ENCODE results near the gene PTPRF. TPM values are rescaled to one million over a fixed set of nuclear protein-coding genes. Genes with fewer than 3 reads are reported as not detected.
"Not testable (repeated sequence)": the region's sequence is repeated elsewhere in the genome, so short reads cannot be mapped to it uniquely, and the experiment has no call there.

The PTPRF gene
- total RNA-seq, 2 donors from 2014 or later, result 7.4 to 27.7 TPM

GRCh38 chr1:43634721-43635120 lies 104.0 kb downstream of the PTPRF start:
- H3K36me3 ChIP-seq, result no peaks in the 10 kb centered on the region
- TF ChIP-seq, protein P1, sequence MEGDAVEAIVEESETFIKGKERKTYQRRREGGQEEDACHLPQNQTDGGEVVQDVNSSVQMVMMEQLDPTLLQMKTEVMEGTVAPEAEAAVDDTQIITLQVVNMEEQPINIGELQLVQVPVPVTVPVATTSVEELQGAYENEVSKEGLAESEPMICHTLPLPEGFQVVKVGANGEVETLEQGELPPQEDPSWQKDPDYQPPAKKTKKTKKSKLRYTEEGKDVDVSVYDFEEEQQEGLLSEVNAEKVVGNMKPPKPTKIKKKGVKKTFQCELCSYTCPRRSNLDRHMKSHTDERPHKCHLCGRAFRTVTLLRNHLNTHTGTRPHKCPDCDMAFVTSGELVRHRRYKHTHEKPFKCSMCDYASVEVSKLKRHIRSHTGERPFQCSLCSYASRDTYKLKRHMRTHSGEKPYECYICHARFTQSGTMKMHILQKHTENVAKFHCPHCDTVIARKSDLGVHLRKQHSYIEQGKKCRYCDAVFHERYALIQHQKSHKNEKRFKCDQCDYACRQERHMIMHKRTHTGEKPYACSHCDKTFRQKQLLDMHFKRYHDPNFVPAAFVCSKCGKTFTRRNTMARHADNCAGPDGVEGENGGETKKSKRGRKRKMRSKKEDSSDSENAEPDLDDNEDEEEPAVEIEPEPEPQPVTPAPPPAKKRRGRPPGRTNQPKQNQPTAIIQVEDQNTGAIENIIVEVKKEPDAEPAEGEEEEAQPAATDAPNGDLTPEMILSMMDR (IDR thresholded peaks at IDR 0.05), result no peak
- no peak for DNase-seq (ENCODE audit: low spot score)
- no peak overlapping the region for H3K4me3 ChIP-seq
- no peaks in the 10 kb centered on the region for H3K9me3 ChIP-seq
- no peaks in the 10 kb centered on the region for H3K4me1 ChIP-seq
- H3K27me3 ChIP-seq, result no peaks in the 10 kb centered on the region
- no peak overlapping the region for H3K27ac ChIP-seq

DNA sequence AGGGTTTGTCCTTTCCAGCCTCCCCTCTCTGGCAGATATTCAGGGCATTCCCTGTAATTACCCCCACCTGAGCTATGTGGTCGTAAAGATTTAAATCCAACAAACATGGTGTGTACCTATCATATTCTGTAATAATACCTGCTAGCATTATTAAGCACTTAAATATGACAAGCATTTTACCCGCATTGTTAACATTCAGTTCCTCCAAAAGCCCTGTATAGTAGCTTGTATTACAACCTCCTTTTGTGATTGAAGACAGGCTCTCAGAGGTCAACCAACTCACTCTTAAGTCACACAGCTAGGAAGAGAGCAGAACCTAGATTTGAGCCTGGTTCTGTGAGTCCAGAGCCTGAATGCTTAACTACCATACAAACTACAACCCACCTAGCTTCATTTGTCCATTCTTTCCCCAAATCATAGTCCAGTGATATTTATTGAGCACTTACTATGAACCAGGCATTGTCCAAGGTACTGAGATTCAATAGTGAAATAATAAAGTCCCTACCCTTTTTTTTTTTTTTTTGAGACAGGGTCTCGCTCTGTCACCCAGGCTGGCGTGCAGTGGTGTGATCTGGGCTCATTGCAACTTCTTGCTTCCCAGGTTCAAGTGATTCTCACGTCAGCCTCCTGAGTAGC lies 105.4 kb downstream of the PTPRF start:
- DNase-seq (ENCODE audit: low spot score), result no peak
- Histone ChIP-seq H3K9me3 (no peaks in the 10 kb centered on the region), H3K36me3 (no peaks in the 10 kb centered on the region), H3K4me3 (no peak overlapping the region), H3K4me1 (no peaks in the 10 kb centered on the region), H3K27ac (no peak overlapping the region), H3K27me3 (no peaks in the 10 kb centered on the region)
- TF ChIP-seq, protein P1 (IDR thresholded peaks at IDR 0.05), result no peak

- Histone ChIP-seq H3K27me3 (no peaks in the 10 kb centered on the region), H3K4me1 (no peaks in the 10 kb centered on the region), H3K4me3 (no peak overlapping the region), H3K36me3 (no peaks in the 10 kb centered on the region), H3K27ac (no peak overlapping the region), H3K9me3 (no peaks in the 10 kb centered on the region)
- TF ChIP-seq, protein P1 (IDR thresholded peaks at IDR 0.05), result no peak
- DNase-seq (ENCODE audit: low spot score), result no peak
These were observed 106.6 kb downstream of the PTPRF start for GRCh38 chr1:43637267-43637666.

DNA sequence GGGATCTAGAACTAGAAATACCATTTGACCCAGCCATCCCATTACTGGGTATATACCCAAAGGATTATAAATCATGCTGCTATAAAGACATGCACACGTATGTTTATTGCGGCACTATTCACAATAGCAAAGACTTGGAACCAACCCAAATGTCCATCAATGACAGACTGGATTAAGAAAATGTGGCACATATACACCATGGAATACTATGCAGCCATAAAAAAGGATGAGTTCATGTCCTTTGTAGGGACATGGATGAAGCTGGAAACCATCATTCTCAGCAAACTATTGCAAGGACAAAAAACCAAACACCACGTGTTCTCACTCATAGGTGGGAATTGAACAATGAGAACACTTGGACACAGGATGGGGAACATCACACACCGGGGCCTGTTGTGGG lies 107.7 kb downstream of the PTPRF start:
- H3K4me3 ChIP-seq; DNase-seq (ENCODE audit: low spot score); H3K36me3 ChIP-seq; H3K9me3 ChIP-seq; H3K4me1 ChIP-seq; H3K27ac ChIP-seq; H3K27me3 ChIP-seq: not testable (repeated sequence)

GRCh38 chr1:43639976-43640794 lies 109.5 kb downstream of the PTPRF start:
- no peaks in the 10 kb centered on the region for H3K36me3 ChIP-seq
- no peaks in the 10 kb centered on the region for H3K4me1 ChIP-seq
- H3K27ac ChIP-seq, result no peak overlapping the region
- H3K4me3 ChIP-seq, result no peak overlapping the region
- TF ChIP-seq, protein P1 (IDR thresholded peaks at IDR 0.05), result no peak
- no peaks in the 10 kb centered on the region for H3K9me3 ChIP-seq
- DNase-seq (ENCODE audit: low spot score), result no peak
- H3K27me3 ChIP-seq, result no peaks in the 10 kb centered on the region

GRCh38 chr1:43644558-43644957 lies 113.9 kb downstream of the PTPRF start:
- Histone ChIP-seq H3K4me1 (peaks cover 0 to 4% of the 10 kb centered on the region in 2 donors), H3K9me3 (no peaks in the 10 kb centered on the region), H3K27ac (no peak overlapping the region), H3K4me3 (no peak overlapping the region), H3K27me3 (no peaks in the 10 kb centered on the region), H3K36me3 (no peaks in the 10 kb centered on the region)
- DNase-seq (ENCODE audit: low spot score), result no peak
- TF ChIP-seq, protein P1 (IDR thresholded peaks at IDR 0.05), result no peak
